ENCODE data around the gene ADGRG1.
"Not testable (repeated sequence)": the region's sequence is repeated elsewhere in the genome, so short reads cannot be mapped to it uniquely, and the experiment has no call there.

Gene ADGRG1

GRCh38 chr16:57668630-57669475 is 40.4 kb downstream of the ADGRG1 start:
- DNase-seq = no peak

- DNase-seq = no peak
Measured at GRCh38 chr16:57669476-57670162, 41.2 kb downstream of the ADGRG1 start.

GRCh38 chr16:57670196-57670595 is 41.8 kb downstream of the ADGRG1 start:
- DNase-seq = no peak

- DNase-seq = not testable (repeated sequence)
Measured at GRCh38 chr16:57671451-57671850, 43.0 kb downstream of the ADGRG1 start.

GRCh38 chr16:57672416-57672815 is 44.0 kb downstream of the ADGRG1 start:
- no peak for DNase-seq

GRCh38 chr16:57672824-57673223 is 44.4 kb downstream of the ADGRG1 start:
- DNase-seq = no peak

- no peak for DNase-seq
Measured at GRCh38 chr16:57675741-57676551, 47.5 kb downstream of the ADGRG1 start.

GRCh38 chr16:57676553-57677085 is 48.2 kb downstream of the ADGRG1 start:
- no peak for DNase-seq

- DNase-seq = no peak
Measured at GRCh38 chr16:57677622-57678369, 49.4 kb downstream of the ADGRG1 start.

GRCh38 chr16:57679016-57679415 is 50.6 kb downstream of the ADGRG1 start:
- DNase-seq = no peak

GRCh38 chr16:57679767-57680482 is 51.5 kb downstream of the ADGRG1 start:
- DNase-seq = no peak

- no peak for DNase-seq
Measured at GRCh38 chr16:57680842-57681375, 52.5 kb downstream of the ADGRG1 start.

- no peak for DNase-seq
Measured at GRCh38 chr16:57681950-57682728, 53.7 kb downstream of the ADGRG1 start.

GRCh38 chr16:57682809-57683635 is 54.6 kb downstream of the ADGRG1 start:
- no peak for DNase-seq

GRCh38 chr16:57683636-57684545 is 55.5 kb downstream of the ADGRG1 start:
- DNase-seq = no peak

- no peak for DNase-seq
Measured at GRCh38 chr16:57684626-57685358, 56.4 kb downstream of the ADGRG1 start.

GRCh38 chr16:57685633-57686032 is 57.2 kb downstream of the ADGRG1 start:
- DNase-seq = no peak

GRCh38 chr16:57686577-57686976 is 58.1 kb downstream of the ADGRG1 start:
- no peak for DNase-seq
